Ovary (tissue), 3 donors: ENCODE measurements around the gene FRMD3.

Experiments
- CTCF ChIP-seq, 3 donors: fragments of 450-650 bp in 2 of 3; fragments of 200-600 bp in 1 of 3; IDR thresholded peaks; one replicate each; pipeline versions ENCODE4 v1.5.1 to v1.8.0; 2016 to 2022; ENCODE audit warnings: antibody characterized with exemption in 3 of 3, mild to moderate bottlenecking in 1 of 3
- EP300 ChIP-seq: sonication (generic); formaldehyde crosslinking; IDR thresholded peaks from one replicate; pipeline ENCODE4 v1.6.1; 2017; ENCODE audit warnings: antibody characterized with exemption
- POLR2A ChIP-seq: fragments of 450-650 bp; IDR thresholded peaks from one replicate; pipeline ENCODE4 v1.6.1; 2017; ENCODE audit warnings: antibody characterized with exemption, mild to moderate bottlenecking, moderate library complexity
- donor health status: DM: no; HTN: no; CAD: no.

GRCh38 chr9:83429229-83429628 lies 109.0 kb downstream of the FRMD3 start:
- TF ChIP-seq CTCF (IDR thresholded peaks at IDR 0.05) (no peak), EP300 (no peak), POLR2A (no peak)
